GM13977 (cell line): ENCODE data around the gene PHACTR1.

Source experiments
- DNase-seq: peaks from one replicate; pipeline ENCODE4 v3.0.0; 2012; ENCODE audit warnings: low spot score
- CTCF ChIP-seq: IDR thresholded peaks from 2 replicates; pipeline ENCODE4 v1.5.1; 2012; ENCODE audit warnings: mild to moderate bottlenecking, control low read depth; ENCODE audit not compliant: insufficient read depth; ENCODE audit errors: extremely low read depth, missing control alignments
- in situ Hi-C: fragments of 300-500 bp; cut with MboI; formaldehyde crosslinking; loops from one replicate; pipeline ENCODE4 v1.12.0; 2022; ENCODE audit warnings: low sequenced_read_pairs, low pct_unique_long_range_greater_than_20kb, mixed read lengths, inconsistent platforms; ENCODE audit not compliant: unreplicated experiment

The PHACTR1 gene

DNA sequence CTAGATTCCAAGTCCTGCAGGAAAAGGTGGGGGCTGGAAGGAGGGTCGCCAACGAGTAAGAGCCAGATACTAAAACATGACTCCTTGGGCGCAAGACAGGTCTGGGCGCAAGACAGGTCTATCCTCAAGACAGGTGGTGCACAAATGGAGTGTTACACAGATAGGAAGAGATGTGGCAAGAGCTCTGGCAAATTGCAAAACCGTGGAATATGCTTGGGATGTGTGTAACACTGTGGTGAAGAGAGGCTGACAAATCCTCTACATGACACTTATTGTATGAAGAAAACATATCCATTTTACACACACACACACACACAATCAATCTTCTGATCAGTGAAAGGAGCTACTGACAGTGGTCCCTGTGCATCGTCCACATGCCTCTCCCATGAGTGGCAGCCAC is 534.1 kb downstream of the PHACTR1 start:
- in situ Hi-C loops = no loop called here
- TF ChIP-seq CTCF = no peak
- DNase-seq = no peak

- no peak for TF ChIP-seq CTCF
- in situ Hi-C loops = no loop called here
- no peak for DNase-seq
Observed at GRCh38 chr6:13251242-13251641, 534.7 kb downstream of the PHACTR1 start.

DNA sequence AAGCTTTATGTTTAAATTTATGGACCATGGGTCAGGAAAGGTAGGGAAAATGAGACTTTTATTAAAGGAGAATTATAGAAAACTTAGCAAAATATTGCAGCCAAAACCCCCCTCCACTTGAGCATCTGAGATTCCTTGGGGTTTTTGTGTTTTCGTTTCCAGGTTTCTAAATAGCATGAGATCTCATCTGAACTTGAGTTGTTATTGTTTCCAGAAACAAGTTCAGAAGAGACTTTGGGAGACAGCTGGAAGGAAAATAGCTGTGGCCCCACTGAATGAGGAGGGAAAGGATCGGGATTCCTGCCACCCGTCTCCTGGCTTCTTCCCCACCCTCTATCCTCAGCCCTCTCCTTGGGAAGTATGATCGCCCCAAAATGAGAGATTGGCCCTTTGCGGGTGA is 536.2 kb downstream of the PHACTR1 start:
- DNase-seq = no peak
- in situ Hi-C loops = no loop called here
- TF ChIP-seq CTCF = no peak

GRCh38 chr6:13253272-13253671 is 536.7 kb downstream of the PHACTR1 start:
- no peak for DNase-seq
- TF ChIP-seq CTCF = no peak
- in situ Hi-C loops = no loop called here

DNA sequence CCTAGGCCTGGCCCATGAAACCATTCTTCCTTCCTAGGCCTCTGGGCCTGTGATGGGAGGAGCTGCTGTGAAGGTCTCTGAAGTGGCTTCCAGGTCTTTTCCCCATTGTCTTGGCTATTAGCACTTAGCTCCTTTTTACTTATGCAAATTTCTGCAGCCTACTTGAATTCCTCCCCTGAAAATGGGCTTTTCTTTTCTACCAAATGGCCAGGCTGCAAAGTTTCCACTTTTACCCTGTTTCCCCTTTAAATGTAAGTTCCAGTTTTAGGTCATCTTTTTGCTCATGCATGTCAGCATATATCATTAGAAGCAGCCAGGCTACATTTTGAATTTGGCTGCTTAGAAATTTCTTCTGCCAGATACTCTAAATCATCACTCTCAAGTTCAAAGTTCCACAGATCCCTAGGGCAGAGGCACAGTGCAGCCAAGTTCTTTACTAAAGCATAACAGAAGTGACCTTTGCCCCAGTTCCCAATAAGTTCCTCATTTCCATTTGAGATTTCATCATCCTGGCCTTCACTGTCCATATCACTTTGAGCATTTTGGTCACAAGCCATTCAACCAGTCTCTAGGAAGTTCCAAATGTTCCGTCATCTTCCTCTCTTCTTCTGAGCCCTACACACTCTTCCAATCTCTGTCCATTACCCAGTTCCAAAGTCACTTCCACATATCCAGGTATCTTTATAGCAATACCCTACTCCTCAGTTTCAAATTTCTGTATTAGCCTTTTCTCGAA is 539.9 kb downstream of the PHACTR1 start:
- in situ Hi-C loops = no loop called here
- DNase-seq = no peak
- TF ChIP-seq CTCF = no peak

DNA sequence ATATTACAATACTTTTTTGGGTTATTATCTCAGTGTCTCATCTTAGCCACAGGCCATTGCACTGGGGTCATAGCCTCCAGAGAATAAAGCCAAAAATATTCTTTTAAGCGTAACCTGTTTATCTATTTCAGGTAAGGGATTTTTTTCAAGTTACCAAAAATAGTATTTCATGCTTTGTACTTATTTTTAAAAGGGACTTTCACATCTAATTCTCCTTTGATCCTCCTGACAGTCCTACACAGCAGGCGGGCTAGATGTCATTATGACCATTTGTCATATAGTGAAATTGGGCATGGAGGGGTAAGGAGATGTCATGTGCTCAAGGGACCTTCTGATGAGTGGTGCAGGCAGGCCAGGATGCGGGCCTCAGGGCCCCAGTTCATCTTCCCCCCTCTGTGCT is 542.8 kb downstream of the PHACTR1 start:
- in situ Hi-C loops = no loop called here
- DNase-seq = peak; percentile 61
- no peak for TF ChIP-seq CTCF

DNA sequence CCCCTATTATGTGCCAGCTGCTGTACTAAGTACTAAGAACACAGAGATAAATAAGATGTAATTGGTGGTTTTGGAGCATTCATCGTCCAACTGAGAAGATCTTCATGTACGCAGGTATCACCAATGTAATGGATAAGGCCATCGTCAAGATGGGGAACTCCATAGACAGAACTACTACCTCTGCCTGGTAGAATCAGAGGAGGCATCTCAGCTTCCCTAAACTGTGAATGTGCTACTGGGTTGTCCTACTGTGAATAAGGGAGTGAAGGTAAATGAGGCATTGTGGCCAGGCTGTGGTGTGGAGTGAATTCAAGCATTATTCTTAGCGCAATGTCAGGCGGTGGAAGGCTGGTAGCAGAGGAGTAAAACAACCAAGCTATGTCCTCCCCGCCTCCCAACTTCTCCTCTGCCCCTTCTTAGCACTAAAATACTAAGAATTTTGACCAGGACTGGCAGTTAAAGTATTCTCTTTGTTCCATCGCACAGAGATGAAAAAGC is 543.6 kb downstream of the PHACTR1 start:
- in situ Hi-C loops = no loop called here
- no peak for TF ChIP-seq CTCF
- DNase-seq = no peak
